GM18499 (cell line): ENCODE measurements around the gene SLC22A3.
"Not testable (repeated sequence)": the region's sequence is repeated elsewhere in the genome, so short reads cannot be mapped to it uniquely, and the experiment has no call there.

Source experiments
- ATAC-seq: cut with Tn5 transposase; IDR thresholded peaks from one replicate; pipeline ENCODE4 v1.9.1; 2021; ENCODE audit warnings: moderate number of reproducible peaks; ENCODE audit not compliant: insufficient read depth, unreplicated experiment

SLC22A3 gene

GRCh38 chr6:160469153-160469552 lies 121.0 kb downstream of the SLC22A3 start:
- ATAC-seq = no peak

- not testable (repeated sequence) for ATAC-seq
Measured at GRCh38 chr6:160476056-160476455, 127.9 kb downstream of the SLC22A3 start.

- ATAC-seq = not testable (repeated sequence)
Measured at GRCh38 chr6:160477072-160477471, 128.9 kb downstream of the SLC22A3 start.

GRCh38 chr6:160477901-160478300 lies 129.7 kb downstream of the SLC22A3 start:
- ATAC-seq = no peak

GRCh38 chr6:160487116-160487515 lies 138.9 kb downstream of the SLC22A3 start:
- no peak for ATAC-seq

- ATAC-seq = no peak
Measured at GRCh38 chr6:160489091-160489490, 140.9 kb downstream of the SLC22A3 start.

GRCh38 chr6:160494576-160494975 lies 146.4 kb downstream of the SLC22A3 start:
- ATAC-seq = no peak

GRCh38 chr6:160500639-160501038 lies 152.5 kb downstream of the SLC22A3 start:
- ATAC-seq = no peak
